PFSK-1 (cell line): ENCODE measurements around the gene ADAMTS17. TPM values are rescaled to one million over a fixed set of nuclear protein-coding genes. Genes with fewer than 3 reads are reported as not detected.

Source experiments
- FOXP2 ChIP-seq: optimal IDR thresholded peaks from 2 replicates; pipeline ENCODE3; 2011; ENCODE audit warnings: borderline replicate concordance, control low read depth, inconsistent platforms; ENCODE audit not compliant: insufficient read depth; ENCODE audit errors: extremely low read length, extremely low read depth
- POLR2AphosphoS5 ChIP-seq: IDR thresholded peaks from 2 replicates; pipeline ENCODE4 v1.6.1; 2012; ENCODE audit warnings: low read depth, mild to moderate bottlenecking, control low read depth, low read length, moderate library complexity
- SIN3A ChIP-seq: IDR thresholded peaks from 2 replicates; pipeline ENCODE4 v1.6.1; 2012; ENCODE audit warnings: mild to moderate bottlenecking, low read length, moderate library complexity, borderline replicate concordance; ENCODE audit not compliant: insufficient read depth
- TAF1 ChIP-seq: IDR thresholded peaks from 2 replicates; pipeline ENCODE4 v1.6.1; 2012; ENCODE audit warnings: low read length, control low read depth, borderline replicate concordance; ENCODE audit not compliant: insufficient read depth
- polyA plus RNA-seq: library from polyadenylated mRNA; unstranded; fragments of >200 nt; gene quantifications from one replicate; pipeline ENCODE4 v1.2.1, GENCODE V29; 2012; ENCODE audit warnings: low read depth, missing spikeins; ENCODE audit not compliant: insufficient read length
- TF ChIP-seq, protein P1 (sequence below), 2 experiments: IDR thresholded peaks; 2 replicates each; pipeline versions ENCODE4 v1.6.1 to v1.8.0; 2011 to 2012; ENCODE audit warnings: low read depth in 2 of 2, low read length in 2 of 2, control low read depth in 1 of 2, inconsistent platforms in 1 of 2, mild to moderate bottlenecking in 1 of 2, moderate library complexity in 1 of 2; ENCODE audit not compliant: insufficient read depth in 1 of 2

ADAMTS17 gene, protein sequence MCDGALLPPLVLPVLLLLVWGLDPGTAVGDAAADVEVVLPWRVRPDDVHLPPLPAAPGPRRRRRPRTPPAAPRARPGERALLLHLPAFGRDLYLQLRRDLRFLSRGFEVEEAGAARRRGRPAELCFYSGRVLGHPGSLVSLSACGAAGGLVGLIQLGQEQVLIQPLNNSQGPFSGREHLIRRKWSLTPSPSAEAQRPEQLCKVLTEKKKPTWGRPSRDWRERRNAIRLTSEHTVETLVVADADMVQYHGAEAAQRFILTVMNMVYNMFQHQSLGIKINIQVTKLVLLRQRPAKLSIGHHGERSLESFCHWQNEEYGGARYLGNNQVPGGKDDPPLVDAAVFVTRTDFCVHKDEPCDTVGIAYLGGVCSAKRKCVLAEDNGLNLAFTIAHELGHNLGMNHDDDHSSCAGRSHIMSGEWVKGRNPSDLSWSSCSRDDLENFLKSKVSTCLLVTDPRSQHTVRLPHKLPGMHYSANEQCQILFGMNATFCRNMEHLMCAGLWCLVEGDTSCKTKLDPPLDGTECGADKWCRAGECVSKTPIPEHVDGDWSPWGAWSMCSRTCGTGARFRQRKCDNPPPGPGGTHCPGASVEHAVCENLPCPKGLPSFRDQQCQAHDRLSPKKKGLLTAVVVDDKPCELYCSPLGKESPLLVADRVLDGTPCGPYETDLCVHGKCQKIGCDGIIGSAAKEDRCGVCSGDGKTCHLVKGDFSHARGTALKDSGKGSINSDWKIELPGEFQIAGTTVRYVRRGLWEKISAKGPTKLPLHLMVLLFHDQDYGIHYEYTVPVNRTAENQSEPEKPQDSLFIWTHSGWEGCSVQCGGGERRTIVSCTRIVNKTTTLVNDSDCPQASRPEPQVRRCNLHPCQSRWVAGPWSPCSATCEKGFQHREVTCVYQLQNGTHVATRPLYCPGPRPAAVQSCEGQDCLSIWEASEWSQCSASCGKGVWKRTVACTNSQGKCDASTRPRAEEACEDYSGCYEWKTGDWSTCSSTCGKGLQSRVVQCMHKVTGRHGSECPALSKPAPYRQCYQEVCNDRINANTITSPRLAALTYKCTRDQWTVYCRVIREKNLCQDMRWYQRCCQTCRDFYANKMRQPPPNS
- polyA plus RNA-seq: not detected

DNA sequence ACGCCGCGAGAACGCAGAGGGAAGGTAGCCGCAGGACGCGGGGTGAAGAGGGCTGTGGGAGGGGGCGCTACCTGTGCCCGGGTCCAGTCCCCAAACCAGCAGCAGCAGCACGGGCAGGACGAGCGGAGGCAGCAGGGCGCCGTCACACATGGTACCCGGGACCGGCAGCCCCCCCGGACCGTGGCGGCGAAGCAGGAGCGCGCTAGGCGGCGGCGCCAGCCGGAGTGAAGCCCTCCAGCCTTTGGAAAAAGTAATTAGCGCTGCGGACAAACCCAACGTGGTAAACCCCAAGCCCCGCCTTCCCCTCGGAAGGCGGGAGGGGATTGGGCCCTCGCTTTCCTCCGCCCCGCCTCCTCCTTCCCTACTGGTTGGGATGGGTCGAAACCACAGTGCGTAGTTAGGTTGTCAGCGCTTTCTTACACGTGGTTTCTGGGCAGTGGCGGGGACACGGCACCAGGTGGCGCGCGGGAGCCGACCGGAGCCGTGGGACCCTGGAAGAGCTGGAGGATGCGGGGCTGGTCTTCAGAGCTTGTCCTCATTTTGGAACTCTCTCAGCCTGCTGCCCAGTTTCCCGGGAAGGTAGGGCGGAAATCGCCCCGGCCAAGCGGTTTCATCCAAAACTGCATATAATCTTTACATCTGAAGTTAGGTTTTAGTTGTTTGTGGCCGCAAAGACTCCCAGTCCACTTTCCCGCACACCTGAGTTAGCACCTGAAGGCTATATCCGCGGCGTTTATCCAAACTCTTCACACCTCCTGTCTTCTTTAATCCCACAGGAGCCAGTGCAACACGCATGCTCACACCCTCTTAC is at the start of gene ADAMTS17:
TSS of gene ADAMTS17 (minus strand) at position 226 of the 811 bp plus-strand sequence. CDS start at position 150, 76 bp downstream.
- no peak for TF ChIP-seq TAF1
- TF ChIP-seq FOXP2: no peak

DNA sequence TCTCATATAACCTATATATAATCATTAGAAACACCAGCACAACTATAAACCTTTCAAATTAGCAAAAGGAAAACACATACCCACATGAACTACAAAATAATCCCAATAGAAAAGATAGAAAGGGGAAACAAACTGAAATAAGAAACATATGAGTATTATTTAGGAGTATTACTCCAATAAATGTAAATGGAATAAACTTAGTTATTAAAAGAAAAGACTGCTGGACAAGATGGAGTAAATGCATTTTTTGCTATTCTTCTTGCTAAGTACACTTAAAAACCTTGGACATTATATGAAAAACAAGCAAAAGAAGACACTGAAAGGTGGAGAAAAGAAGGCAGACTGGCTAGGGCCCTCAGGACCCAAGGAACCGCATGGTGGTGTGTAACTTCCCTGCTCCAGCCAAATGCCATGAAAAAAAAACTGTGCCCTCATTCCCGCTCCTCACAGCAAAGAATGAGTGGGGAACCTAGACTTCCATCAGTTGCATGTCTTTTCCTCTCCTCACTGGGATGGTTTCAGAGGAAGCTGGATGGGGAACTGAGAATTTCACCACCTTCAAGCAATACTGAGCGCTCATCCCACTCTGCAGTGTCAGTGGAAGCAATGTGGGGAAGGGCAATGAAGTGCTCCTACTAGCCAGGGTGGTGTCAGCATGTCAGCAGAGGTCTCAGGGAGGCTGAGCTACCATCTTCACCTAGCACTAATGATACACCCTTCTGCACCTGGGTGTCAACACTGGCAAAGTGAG is 43.7 kb upstream of the ADAMTS17 start:
- TF ChIP-seq FOXP2 (no peak), POLR2AphosphoS5 (no peak), TAF1 (no peak), SIN3A (no peak)
- TF ChIP-seq, protein P1, sequence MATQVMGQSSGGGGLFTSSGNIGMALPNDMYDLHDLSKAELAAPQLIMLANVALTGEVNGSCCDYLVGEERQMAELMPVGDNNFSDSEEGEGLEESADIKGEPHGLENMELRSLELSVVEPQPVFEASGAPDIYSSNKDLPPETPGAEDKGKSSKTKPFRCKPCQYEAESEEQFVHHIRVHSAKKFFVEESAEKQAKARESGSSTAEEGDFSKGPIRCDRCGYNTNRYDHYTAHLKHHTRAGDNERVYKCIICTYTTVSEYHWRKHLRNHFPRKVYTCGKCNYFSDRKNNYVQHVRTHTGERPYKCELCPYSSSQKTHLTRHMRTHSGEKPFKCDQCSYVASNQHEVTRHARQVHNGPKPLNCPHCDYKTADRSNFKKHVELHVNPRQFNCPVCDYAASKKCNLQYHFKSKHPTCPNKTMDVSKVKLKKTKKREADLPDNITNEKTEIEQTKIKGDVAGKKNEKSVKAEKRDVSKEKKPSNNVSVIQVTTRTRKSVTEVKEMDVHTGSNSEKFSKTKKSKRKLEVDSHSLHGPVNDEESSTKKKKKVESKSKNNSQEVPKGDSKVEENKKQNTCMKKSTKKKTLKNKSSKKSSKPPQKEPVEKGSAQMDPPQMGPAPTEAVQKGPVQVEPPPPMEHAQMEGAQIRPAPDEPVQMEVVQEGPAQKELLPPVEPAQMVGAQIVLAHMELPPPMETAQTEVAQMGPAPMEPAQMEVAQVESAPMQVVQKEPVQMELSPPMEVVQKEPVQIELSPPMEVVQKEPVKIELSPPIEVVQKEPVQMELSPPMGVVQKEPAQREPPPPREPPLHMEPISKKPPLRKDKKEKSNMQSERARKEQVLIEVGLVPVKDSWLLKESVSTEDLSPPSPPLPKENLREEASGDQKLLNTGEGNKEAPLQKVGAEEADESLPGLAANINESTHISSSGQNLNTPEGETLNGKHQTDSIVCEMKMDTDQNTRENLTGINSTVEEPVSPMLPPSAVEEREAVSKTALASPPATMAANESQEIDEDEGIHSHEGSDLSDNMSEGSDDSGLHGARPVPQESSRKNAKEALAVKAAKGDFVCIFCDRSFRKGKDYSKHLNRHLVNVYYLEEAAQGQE (IDR thresholded peaks at IDR 0.05; ENCODE audit: insufficient read depth in 1 of 2, low read depth in 2 of 2, low read length in 2 of 2): no peak

DNA sequence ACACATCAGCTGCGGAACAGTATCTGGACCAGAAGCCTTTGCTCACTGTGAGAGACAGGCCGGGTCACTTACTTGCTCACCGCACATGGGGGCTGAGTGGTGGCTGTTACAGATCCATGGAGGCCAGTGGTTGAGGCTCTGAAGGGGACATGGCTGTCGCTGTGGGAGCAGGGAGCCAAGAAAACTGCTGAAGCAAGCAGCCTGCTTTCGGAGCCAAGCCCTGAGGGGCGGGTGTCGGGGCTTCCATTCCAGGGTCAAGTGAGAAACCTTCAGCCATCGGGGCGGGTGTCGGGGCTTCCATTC is 42.3 kb upstream of the ADAMTS17 start:
- TF ChIP-seq SIN3A: no peak
- TF ChIP-seq TAF1: no peak
- TF ChIP-seq, protein P1 (IDR thresholded peaks at IDR 0.05; ENCODE audit: insufficient read depth in 1 of 2, low read depth in 2 of 2, low read length in 2 of 2): no peak
- TF ChIP-seq POLR2AphosphoS5: no peak
- TF ChIP-seq FOXP2: no peak

DNA sequence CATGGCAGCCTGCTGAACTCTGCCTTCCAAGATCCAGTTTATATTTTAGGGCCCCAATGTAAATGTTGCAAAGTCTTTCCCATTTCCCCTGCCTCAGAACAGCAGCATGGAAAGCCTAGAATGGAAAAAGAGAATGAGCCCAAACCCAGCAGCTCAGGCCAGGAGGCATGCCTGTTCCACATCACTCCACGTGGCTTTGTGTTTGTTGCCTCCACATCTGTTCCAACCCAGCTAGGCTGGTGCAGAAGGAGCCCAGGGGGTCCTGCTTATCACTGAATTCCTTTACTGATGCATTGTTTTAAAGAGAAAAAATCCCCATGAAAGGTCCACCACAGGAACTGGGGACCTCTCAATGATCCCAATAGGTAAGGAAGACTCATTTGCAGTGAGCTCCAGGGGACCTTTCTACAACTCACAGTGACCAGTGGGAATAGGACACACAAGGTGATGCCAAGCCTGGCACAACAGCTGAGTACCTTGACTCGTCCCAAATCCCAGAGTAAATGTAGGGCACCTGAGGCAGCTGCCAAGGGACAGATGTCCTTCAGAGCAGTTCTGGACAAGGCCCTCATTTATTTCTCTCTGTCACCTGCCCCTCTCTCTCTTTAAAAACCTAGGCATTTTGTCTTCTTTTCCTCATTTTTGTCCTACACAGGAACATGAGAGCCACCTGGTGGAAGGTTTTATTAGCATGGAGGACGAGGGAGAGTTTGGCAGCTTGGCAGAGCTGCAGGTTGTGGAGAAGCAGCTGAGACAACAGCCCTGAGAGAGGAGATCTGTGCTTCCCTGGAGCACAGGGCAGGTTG is 41.7 kb upstream of the ADAMTS17 start:
- TF ChIP-seq TAF1: no peak
- TF ChIP-seq FOXP2: no peak
- TF ChIP-seq, protein P1 (IDR thresholded peaks at IDR 0.05; ENCODE audit: insufficient read depth in 1 of 2, low read depth in 2 of 2, low read length in 2 of 2): no peak
- TF ChIP-seq POLR2AphosphoS5: no peak
- no peak for TF ChIP-seq SIN3A
